Panc1 (cell line): Measurements from ENCODE around the gene DUSP3.

Experiments
- POLR2AphosphoS5 ChIP-seq: IDR thresholded peaks from 2 replicates; pipeline ENCODE4 v1.6.1; 2012; ENCODE audit warnings: mild to moderate bottlenecking, low read depth, low read length, moderate library complexity
- TCF7L2 ChIP-seq: IDR thresholded peaks from 2 replicates; pipeline ENCODE4 v1.6.1; 2011; ENCODE audit warnings: mild to moderate bottlenecking, low read depth, low read length, inconsistent platforms
- TF ChIP-seq, protein P1 (sequence below): fragments of 450-650 bp; IDR thresholded peaks from 2 replicates; pipeline ENCODE4 v1.5.1; 2017; ENCODE audit warnings: mild to moderate bottlenecking
- TF ChIP-seq, protein P2 (sequence below), 2 experiments: IDR thresholded peaks; 2 replicates each; pipeline ENCODE4 v1.6.1; 2011 to 2012; ENCODE audit warnings: low read depth in 2 of 2, control low read depth in 1 of 2, low read length in 1 of 2, mild to moderate bottlenecking in 1 of 2, moderate library complexity in 1 of 2; ENCODE audit not compliant: insufficient read depth in 1 of 2

DNA sequence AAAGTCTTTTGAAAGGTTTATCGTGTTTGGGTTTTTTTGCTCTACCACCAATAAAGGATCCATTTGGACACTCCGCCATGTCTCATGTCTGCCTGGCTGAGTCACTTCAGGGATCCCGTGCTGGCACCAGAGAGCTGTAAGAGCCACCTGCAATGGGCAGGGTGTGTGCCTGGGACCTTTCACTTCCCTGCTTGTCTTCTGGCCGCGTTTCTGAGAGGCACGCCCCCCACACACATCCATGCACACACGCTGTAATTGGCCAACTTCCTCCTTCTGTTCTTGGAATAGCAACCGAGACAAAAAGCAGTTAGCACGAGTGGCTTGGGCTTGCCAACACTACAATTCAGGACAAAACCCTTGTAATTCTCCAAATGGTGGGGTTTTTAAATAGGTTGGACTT, 10.4 kb downstream of the DUSP3 start:
- TF ChIP-seq, protein P1, sequence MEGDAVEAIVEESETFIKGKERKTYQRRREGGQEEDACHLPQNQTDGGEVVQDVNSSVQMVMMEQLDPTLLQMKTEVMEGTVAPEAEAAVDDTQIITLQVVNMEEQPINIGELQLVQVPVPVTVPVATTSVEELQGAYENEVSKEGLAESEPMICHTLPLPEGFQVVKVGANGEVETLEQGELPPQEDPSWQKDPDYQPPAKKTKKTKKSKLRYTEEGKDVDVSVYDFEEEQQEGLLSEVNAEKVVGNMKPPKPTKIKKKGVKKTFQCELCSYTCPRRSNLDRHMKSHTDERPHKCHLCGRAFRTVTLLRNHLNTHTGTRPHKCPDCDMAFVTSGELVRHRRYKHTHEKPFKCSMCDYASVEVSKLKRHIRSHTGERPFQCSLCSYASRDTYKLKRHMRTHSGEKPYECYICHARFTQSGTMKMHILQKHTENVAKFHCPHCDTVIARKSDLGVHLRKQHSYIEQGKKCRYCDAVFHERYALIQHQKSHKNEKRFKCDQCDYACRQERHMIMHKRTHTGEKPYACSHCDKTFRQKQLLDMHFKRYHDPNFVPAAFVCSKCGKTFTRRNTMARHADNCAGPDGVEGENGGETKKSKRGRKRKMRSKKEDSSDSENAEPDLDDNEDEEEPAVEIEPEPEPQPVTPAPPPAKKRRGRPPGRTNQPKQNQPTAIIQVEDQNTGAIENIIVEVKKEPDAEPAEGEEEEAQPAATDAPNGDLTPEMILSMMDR: no peak
- TF ChIP-seq POLR2AphosphoS5 (no peak), TCF7L2 (no peak)
- TF ChIP-seq, protein P2, sequence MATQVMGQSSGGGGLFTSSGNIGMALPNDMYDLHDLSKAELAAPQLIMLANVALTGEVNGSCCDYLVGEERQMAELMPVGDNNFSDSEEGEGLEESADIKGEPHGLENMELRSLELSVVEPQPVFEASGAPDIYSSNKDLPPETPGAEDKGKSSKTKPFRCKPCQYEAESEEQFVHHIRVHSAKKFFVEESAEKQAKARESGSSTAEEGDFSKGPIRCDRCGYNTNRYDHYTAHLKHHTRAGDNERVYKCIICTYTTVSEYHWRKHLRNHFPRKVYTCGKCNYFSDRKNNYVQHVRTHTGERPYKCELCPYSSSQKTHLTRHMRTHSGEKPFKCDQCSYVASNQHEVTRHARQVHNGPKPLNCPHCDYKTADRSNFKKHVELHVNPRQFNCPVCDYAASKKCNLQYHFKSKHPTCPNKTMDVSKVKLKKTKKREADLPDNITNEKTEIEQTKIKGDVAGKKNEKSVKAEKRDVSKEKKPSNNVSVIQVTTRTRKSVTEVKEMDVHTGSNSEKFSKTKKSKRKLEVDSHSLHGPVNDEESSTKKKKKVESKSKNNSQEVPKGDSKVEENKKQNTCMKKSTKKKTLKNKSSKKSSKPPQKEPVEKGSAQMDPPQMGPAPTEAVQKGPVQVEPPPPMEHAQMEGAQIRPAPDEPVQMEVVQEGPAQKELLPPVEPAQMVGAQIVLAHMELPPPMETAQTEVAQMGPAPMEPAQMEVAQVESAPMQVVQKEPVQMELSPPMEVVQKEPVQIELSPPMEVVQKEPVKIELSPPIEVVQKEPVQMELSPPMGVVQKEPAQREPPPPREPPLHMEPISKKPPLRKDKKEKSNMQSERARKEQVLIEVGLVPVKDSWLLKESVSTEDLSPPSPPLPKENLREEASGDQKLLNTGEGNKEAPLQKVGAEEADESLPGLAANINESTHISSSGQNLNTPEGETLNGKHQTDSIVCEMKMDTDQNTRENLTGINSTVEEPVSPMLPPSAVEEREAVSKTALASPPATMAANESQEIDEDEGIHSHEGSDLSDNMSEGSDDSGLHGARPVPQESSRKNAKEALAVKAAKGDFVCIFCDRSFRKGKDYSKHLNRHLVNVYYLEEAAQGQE (IDR thresholded peaks at IDR 0.05; ENCODE audit: insufficient read depth in 1 of 2, low read depth in 2 of 2, low read length in 1 of 2): no peak
